Skeletal muscle satellite cell (primary cell): Measurements from ENCODE around the gene GTF2A1L. TPM values are rescaled to one million over a fixed set of nuclear protein-coding genes. Genes with fewer than 3 reads are reported as not detected.

ENCODE experiments used
- H3K27me3 ChIP-seq: 2 replicates; pipeline ENCODE4 v1.7.0; 2013; ENCODE audit warnings: low read length; ENCODE audit not compliant: control insufficient read depth, insufficient read depth
- H3K36me3 ChIP-seq: 2 replicates; pipeline ENCODE4 v1.7.0; 2013; ENCODE audit warnings: mild to moderate bottlenecking, control low read depth, low read length; ENCODE audit not compliant: insufficient read depth
- H3K4me1 ChIP-seq: 2 replicates; pipeline ENCODE4 v1.7.0; 2013; ENCODE audit warnings: low read length; ENCODE audit not compliant: control insufficient read depth, insufficient read depth
- H3K4me2 ChIP-seq: 2 replicates; pipeline ENCODE4 v1.7.0; 2013; ENCODE audit warnings: mild to moderate bottlenecking, low read length
- H3K4me3 ChIP-seq: 2 replicates; pipeline ENCODE4 v1.7.0; 2013; ENCODE audit warnings: low read length
- H3K9ac ChIP-seq: 2 replicates; pipeline ENCODE4 v1.7.0; 2013; ENCODE audit warnings: mild to moderate bottlenecking, low read depth, low read length, moderate library complexity
- H3K9me3 ChIP-seq: replicated peaks from 2 replicates; pipeline ENCODE4 v1.7.0; 2013; ENCODE audit warnings: mild to moderate bottlenecking, control low read depth, low read length
- small RNA-seq: library from RNA; depleted of rRNA; stranded (forward); fragments of <200 nt; gene quantifications from one replicate; pipeline ENCODE3, GENCODE V24; 2012

The GTF2A1L gene

GRCh38 chr2:48723129-48723528 lies 105.5 kb downstream of the GTF2A1L start:
- no peaks in the 10 kb centered on the region for H3K36me3 ChIP-seq
- H3K9me3 ChIP-seq, result no peaks in the 10 kb centered on the region
- H3K27me3 ChIP-seq, result no peaks in the 10 kb centered on the region
- H3K4me2 ChIP-seq, result no peak overlapping the region
- no peaks in the 10 kb centered on the region for H3K4me1 ChIP-seq
- H3K9ac ChIP-seq, result no peak overlapping the region
- H3K4me3 ChIP-seq, result no peak overlapping the region

- no peaks in the 10 kb centered on the region for H3K9me3 ChIP-seq
- H3K27me3 ChIP-seq, result no peaks in the 10 kb centered on the region
- H3K36me3 ChIP-seq, result no peaks in the 10 kb centered on the region
- no peak overlapping the region for H3K4me2 ChIP-seq
- H3K4me1 ChIP-seq, result no peaks in the 10 kb centered on the region
- no peak overlapping the region for H3K4me3 ChIP-seq
- no peak overlapping the region for H3K9ac ChIP-seq
These were observed 106.6 kb downstream of the GTF2A1L start for GRCh38 chr2:48724278-48724677.

GRCh38 chr2:48725696-48726494 lies 108.2 kb downstream of the GTF2A1L start:
- no peaks in the 10 kb centered on the region for H3K4me1 ChIP-seq
- H3K9ac ChIP-seq, result no peak overlapping the region
- no peak overlapping the region for H3K4me3 ChIP-seq
- H3K9me3 ChIP-seq, result no peaks in the 10 kb centered on the region
- H3K27me3 ChIP-seq, result no peaks in the 10 kb centered on the region
- H3K4me2 ChIP-seq, result no peak overlapping the region
- H3K36me3 ChIP-seq, result no peaks in the 10 kb centered on the region

GRCh38 chr2:48727560-48727959 lies 109.9 kb downstream of the GTF2A1L start:
- no peak overlapping the region for H3K4me2 ChIP-seq
- no peaks in the 10 kb centered on the region for H3K4me1 ChIP-seq
- no peak overlapping the region for H3K4me3 ChIP-seq
- no peak overlapping the region for H3K9ac ChIP-seq
- H3K9me3 ChIP-seq, result no peaks in the 10 kb centered on the region
- no peaks in the 10 kb centered on the region for H3K36me3 ChIP-seq
- no peaks in the 10 kb centered on the region for H3K27me3 ChIP-seq

GRCh38 chr2:48728295-48728694 lies 110.6 kb downstream of the GTF2A1L start:
- Histone ChIP-seq H3K4me1 (no peaks in the 10 kb centered on the region), H3K4me2 (no peak overlapping the region), H3K27me3 (peaks cover 2% of the 10 kb centered on the region), H3K4me3 (no peak overlapping the region), H3K36me3 (no peaks in the 10 kb centered on the region), H3K9me3 (no peaks in the 10 kb centered on the region), H3K9ac (no peak overlapping the region)

GRCh38 chr2:48728840-48729239 lies 111.2 kb downstream of the GTF2A1L start:
- H3K4me2 ChIP-seq, result no peak overlapping the region
- peaks cover 2% of the 10 kb centered on the region for H3K27me3 ChIP-seq
- H3K9me3 ChIP-seq, result no peaks in the 10 kb centered on the region
- no peaks in the 10 kb centered on the region for H3K36me3 ChIP-seq
- H3K4me3 ChIP-seq, result no peak overlapping the region
- H3K4me1 ChIP-seq, result no peaks in the 10 kb centered on the region
- no peak overlapping the region for H3K9ac ChIP-seq

Small RNA genes within 50 kb of the gene (small RNA-seq; reads per million reads assigned to genes)
- not detected for gene TPT1P11
